GM21717 (cell line): ENCODE data around the gene FOXO3.
"Not testable (repeated sequence)": the region's sequence is repeated elsewhere in the genome, so short reads cannot be mapped to it uniquely, and the experiment has no call there.

Source experiments
- ATAC-seq: cut with Tn5 transposase; IDR thresholded peaks from one replicate; pipeline ENCODE4 v1.9.1; 2021; ENCODE audit warnings: mild to moderate bottlenecking, moderate library complexity; ENCODE audit not compliant: unreplicated experiment

Gene FOXO3

DNA sequence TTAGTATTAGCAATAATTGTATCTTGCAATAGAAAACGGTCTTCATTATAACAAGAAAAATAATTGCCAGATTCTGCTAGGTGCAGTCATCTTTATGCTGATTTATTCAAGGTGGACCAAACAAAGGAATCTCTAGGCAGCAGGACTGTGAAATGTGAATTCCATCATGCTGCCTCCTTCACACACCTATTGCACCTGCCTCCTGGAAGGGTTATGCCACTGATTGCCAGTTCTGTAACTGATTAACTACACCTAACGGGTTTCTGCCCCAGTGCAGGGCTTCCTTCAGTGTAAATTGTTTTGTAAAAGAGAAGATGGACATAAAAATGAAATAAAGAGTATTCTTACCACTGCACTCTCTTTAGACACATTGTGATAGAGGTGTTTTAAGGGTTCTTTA is 96.1 kb downstream of the FOXO3 start:
- ATAC-seq, result no peak

DNA sequence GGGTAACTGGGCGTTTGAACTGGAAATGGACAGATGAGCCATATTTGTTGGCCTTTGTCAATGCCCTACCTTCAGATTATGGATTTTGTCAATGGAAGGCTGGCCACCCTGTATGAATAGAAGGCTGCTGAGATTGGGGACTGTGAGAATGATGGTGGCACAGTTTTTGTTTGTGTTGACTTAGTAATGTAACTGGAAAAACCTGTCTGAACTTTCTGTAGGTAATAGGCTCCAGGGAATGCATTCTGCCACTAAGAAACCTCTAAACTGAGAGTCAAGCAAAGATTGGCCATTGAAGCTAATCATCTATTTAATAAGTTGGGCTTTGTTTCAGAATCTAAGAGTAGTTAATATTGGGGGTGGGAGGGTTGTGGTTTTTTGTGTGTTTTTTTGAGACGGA is 97.5 kb downstream of the FOXO3 start:
- ATAC-seq, result no peak

DNA sequence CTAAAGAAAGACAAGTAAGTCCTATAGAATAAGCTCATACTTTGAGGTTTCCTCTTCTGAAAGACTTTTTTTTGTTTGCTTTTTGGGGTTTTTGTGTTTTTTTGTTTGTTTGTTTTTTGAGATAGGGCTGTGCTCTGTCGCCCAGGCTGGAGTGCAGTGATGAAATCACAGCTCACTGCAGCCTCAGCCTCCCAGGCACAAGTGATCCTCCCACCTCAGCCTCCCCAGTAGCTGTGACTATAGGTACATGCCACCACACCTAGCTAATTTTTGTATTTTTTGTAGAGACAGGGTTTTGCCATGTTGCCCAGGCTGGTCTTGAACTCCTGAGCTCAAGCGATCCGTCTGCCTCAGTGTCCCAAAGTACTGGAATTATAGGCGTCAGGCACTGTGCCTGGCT is 98.1 kb downstream of the FOXO3 start:
- not testable (repeated sequence) for ATAC-seq

DNA sequence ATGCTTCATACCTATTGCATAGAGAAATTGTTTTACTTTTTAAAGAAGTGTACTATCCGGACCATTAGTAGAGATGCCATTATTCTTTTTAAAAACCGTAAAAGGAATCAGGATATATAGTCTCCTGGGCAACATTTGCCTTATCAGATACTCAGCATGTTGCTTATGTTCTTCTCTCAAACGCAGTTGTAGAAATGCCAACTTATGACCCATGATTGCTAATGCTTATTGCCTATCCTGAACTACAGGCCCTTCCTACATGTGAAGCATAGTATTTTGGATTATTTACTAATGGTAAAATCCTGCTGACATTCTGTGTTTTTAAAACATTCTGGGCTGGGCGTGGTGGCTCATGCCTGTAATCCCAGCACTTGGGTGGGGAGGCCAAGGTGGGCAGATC is 99.5 kb downstream of the FOXO3 start:
- no peak for ATAC-seq

DNA sequence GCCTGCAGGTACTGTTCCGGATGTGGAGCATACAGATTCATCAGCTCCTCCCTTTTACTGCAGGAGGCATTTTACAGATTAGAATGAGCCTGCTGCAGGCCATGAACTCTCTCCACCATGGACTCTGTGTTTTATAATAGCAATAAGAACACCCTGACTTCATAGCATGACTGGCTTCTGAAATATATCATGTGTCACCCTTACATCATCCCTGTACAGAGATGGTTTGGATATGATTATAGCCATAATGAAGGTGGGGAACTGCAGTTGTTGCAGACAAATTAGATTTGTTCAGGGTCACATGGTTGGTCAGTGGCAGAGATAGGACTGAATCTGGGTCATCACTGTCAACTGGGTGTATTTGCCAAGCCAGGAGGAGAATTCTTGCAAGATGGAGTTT is 100.7 kb downstream of the FOXO3 start:
- ATAC-seq, result no peak

DNA sequence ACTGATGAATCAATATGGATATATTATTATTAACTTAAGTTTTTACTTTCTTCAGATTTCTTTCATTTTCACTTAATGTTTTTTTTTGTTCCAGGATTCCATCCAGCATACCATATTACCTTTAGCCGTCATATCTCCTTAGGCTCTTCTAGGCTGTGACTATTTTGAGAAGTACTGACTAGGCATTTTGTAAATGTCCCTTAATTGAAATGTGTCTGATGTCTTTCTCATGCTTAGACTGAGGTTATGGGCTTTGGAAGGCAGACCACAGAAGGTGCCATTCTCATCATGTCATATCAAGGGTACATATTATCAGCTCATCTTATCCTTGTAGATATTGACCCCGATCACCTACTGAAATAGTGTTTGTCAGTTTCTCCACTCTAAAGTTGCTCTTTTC is 101.3 kb downstream of the FOXO3 start:
- ATAC-seq, result no peak

DNA sequence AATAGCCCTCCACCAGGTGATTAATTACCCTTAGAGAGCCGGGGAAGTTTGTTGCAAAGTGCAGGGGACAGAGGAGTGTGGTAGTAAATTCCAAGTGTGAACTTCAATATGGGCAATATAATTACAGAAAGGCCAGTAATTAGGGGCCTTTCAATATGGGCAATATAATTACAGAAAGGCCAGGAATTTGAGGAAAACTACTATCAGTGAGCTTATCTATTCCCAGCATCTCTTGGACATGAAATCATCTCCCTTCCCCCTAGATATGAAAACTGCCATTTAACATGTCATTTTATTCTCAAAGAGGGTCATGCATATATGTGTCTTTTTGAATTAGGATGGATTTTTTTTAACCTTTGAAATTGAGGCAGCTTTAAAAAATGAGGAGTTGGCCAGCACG is 102.0 kb downstream of the FOXO3 start:
- ATAC-seq, result no peak

DNA sequence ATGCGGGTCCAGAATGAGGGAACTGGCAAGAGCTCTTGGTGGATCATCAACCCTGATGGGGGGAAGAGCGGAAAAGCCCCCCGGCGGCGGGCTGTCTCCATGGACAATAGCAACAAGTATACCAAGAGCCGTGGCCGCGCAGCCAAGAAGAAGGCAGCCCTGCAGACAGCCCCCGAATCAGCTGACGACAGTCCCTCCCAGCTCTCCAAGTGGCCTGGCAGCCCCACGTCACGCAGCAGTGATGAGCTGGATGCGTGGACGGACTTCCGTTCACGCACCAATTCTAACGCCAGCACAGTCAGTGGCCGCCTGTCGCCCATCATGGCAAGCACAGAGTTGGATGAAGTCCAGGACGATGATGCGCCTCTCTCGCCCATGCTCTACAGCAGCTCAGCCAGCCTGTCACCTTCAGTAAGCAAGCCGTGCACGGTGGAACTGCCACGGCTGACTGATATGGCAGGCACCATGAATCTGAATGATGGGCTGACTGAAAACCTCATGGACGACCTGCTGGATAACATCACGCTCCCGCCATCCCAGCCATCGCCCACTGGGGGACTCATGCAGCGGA is 102.9 kb downstream of the FOXO3 start:
- not testable (repeated sequence) for ATAC-seq

DNA sequence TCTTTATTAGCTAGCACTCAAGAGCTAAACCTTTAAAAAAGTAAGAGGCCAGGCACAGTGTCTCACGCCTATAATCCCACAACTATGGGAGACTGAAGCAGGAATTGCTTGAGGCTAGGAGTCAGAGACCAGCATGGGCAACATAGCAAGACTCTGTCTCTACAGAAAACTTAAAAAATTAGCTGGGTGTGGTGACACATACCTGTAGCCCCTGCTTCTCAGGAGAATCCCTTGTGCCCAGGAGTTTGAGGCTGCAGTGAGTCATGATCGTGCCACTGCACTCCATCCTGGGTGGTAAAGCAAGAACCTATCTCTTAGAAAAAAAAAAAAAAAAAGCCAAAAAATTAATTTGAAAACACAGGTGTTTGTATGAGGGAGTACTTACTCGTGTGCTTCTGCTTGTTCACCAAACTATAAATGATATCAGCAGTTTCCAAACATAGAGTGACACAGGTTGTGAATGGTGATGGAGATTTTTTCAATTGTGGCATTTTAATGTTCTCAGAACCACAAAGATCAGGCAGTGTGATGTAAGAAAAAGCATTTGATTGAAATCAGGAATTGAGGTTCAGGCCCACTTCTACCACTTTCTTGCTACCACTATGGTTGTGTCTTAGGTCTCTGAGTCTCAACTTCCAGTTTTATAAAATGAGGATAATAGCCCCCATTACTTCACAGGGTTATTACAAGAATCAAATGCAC is 104.9 kb downstream of the FOXO3 start:
- no peak for ATAC-seq

DNA sequence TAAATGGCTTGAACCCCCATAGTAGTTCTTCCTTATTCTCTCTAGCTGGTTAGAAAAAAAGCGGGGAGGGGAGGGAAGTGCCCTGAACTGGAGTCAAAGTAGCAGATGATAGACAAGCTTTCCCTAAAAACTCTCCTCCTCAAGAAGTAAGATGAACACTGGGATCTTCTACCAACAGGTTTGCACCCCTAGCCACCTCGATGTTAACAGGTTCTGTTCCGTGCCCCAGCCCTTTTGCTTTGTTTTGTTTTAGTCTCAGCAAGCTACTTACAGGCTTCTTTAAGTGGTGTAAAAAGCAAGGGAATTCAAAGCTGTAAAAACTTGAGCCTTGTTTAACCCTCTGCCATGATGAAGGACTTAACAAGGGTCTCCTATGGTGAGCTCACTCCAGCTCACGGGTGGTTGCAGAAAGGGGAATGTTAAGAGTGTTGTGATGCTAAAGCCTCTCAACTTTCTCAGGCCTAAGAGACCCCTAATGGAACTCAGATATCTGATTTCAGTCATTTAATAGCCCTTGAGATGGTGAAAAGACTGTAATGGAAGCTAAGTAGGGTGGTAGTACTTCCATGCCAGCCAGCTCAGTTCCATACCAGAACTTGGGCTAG is 106.0 kb downstream of the FOXO3 start:
- no peak for ATAC-seq

DNA sequence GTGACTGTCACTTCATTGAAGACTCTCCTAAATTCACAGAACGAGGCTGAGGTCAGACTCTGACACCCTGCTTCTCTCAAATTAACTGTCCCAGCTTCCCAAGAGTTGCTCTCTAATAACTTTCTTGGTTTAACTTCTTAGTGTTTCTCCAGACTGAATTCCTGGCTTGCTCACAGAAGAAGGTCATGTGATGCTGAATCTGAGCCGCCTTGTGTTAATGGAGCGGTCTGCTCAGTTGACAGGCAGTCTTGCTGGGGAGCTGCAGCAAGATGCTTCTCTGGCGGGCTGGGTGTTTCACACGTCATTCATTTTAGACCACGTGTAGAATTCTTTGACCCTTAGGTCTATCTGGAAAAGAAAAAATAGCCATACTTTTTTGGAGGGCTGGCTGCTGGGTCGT is 107.3 kb downstream of the FOXO3 start:
- ATAC-seq, result no peak

DNA sequence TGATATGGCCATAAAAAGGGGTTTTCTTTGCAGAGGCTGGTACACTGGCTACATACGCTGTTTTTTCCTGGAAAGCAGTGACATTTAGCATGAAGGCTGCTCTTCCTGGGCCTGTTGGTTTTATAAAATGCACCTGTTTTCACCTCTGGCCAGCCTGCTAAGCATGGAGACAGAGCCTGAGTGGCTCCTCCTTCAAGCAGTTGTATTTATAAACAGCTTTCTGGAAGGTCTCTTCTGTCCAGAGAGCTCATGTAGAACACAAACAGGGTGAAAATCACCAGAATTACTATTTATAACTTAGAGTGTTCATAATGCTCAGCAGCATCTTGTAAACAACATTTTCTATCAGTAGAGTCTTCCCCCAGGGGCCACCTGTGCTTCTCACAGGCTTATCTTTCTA is 109.0 kb downstream of the FOXO3 start:
- no peak for ATAC-seq

DNA sequence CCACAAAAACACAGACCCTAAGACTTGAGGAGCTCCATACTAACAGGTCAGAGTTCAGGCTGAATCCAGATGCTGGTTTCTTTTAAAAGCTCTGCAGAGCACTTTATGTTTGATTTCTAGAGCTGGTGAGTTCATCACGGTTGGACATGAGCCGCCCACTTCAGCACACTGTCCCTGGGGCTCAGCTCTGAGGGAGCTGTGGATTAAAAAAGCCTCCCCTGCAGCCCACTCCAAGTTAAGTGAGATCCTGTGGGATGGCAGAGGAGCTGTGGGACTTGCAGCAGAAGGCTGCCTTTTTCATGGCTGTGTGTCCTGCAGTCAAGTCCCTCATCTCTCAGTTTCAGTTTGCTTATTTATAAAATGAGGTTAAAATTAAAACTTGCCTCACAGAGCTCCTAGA is 110.5 kb downstream of the FOXO3 start:
- ATAC-seq, result no peak

DNA sequence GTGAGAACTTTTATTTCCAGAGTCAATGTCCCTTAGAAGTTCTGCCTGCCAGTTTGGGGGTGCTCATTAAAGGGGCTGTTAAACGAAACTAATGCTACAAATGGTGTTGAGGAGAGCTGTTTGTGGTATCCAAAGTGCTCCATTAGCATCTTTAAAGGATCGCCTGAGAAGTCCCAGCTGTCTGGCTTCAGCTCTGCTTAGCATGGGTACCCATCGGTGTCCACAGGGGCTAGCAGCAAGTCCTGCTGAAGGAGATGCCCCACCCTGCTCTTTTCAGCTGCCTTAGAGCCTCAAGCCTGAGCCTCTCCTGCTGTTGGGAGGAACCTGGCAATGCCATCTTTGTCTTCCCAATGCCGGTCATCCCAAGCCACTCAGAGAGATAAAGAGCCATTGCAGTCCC is 111.1 kb downstream of the FOXO3 start:
- no peak for ATAC-seq

DNA sequence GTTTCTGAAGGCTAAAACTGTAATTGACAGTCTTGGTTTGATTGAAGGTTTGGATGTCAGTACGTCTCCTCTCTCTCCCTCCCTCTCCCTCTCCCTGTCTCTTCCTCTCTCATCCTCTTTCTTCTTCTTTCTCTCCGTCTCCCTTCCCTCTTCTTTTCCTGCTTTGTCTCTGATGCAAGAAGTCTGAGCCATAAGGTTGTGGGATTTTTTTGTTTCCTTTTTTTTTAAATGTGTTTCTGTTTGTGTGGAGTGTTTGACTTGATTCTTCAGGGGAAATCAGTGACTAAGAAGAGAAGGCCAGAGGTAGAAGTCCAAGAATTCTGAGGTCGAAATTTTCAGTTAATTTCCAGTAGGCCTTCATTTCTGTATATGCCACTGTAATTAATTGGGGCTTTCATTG is 111.9 kb downstream of the FOXO3 start:
- no peak for ATAC-seq

DNA sequence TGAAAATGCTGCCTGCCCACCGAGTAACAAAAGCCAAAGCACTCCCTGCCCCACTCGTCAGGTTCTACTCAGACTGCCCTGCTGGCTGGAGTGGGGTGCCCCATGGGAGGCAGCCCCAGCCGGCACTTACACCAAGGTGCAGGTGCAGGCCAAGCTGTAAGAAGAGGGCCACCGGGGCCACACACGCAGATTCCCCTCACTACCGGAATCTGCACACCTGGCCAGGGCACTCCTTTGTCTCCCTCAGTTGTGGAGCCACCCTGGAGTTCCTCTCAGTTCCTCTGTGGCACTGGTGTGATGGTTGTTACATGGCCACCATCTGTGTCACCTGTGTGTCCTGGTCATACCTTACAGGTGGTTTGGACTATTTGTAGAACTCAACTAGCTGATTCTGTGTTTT is 112.4 kb downstream of the FOXO3 start:
- no peak for ATAC-seq

DNA sequence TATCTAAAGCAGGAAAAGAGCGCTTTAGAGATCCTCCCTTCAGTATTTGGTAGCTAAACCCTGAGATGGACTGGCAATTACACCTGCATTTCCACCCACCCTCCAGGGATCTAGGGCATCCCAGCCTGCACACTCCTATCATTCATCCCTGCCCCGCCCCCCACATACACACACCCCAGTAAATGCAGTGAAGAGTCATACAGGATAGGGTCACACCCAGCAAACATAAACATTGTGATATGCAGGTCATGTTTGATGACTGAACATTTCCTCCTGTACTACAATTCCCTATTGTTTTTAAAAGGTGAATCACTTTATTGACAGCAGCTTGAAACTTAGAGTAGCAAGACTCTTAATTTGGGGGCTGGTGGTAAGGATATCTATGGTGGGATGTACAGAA is 112.9 kb downstream of the FOXO3 start:
- ATAC-seq, result no peak

DNA sequence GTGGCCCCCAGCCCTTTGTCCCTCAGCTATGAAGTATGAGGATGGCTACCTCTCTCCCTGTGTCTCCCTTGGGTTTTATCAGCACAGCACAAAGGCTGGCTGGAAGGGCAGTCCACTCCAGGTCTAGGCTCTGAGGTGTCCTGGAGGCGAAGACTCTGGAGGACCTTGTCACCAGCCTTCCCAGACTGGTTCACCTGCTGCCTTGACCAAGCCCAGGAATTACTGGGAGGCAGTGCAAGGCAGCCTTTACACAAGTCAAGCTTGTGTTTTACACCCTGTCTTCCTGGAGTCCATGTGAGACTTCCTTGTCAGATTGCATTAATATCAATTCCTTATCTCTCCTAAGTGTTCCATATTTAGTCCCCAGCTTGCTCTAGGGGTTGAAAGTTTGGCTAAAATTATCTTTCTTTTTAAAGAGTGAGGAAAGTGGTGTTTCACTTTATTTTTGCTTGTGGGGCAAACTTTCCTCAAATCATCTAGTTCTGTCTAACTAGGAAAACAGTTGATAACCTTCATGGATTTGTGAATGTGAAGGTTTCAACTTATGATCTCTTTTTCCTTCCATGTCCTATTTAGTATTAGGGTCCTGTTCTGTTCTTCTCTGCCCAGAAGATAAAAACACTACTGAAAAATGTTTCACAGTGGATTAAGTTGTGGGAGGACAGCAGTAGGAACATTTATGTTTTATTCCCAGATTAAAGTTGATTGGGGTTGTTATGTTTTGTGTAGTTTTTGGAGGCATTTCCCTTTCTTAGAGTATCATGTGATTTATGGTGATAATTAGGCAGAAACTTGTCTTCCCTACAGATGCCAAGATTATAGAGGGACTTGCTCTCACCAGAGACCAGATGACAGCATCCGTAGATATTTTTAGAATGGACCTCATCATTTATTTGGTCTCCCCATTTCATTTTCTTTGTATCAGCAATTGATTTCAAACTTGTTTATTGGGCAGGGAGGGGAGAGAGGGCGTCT is 114.8 kb downstream of the FOXO3 start:
- ATAC-seq, result no peak

DNA sequence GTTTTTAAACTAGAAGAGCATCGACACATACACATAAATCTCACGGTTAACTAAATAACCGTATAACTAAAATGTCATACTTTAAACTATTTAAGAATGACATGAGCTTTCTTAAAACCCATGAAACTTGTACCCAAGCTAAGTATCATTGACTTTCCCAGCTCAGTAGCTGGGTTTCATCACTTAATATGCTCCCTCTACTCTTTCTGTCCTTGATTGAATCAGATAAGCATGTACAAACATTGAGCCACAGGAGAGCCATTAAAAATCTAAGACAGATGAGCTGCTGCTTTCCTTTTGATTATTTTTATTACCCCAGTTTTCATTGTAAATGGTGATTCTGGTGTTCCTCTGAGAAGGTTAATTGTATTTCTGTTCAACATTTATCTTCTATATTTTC is 115.8 kb downstream of the FOXO3 start:
- ATAC-seq, result no peak

DNA sequence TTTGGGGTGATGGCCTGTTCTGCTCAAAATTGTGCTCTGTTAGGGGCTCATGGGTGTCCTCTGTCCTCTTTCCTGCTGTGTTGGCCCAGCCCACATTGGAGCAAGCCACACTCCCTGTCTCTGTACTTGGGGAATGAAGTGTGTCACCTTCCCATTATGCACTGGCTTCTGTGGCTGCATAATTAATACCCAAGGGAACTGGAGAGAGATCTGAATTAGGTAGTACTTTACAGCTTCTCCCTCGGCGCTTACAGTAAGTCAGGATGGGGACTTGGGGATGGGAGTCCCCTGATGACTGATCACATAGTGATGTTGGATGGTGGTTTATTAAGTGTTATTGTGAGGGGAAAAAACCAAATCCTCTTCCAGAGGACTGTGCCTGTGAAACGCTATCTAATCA is 116.6 kb downstream of the FOXO3 start:
- ATAC-seq, result no peak

DNA sequence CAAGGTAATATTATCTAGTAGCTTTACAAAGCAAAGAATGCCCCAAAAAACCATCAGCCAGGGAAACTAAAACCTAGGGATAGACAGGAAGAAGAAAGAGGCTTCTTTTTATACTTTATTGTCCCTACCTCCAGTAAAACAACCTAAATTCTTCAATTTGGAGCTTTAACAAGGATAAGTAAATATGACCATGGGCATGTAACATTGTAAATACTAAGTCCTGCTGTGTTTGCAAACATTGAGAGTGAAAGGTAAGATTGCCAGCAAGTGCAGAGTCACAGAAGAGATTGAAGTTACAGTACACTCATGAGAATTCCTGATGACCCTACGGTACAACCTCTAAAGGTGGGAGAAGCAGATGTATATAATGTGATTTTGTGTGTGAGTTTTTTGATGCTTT is 117.2 kb downstream of the FOXO3 start:
- no peak for ATAC-seq

DNA sequence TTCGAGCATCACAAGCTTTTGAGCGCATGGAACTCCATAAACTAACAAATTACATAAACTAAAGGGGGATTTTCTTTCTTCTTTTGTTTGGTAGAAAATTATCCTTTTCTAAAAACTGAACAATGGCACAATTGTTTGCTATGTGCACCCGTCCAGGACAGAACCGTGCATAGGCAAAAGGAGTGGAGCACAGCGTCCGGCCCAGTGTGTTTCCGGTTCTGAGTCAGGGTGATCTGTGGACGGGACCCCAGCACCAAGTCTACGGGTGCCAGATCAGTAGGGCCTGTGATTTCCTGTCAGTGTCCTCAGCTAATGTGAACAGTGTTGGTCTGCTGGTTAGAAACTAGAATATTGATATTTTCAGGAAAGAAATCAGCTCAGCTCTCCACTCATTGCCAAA is 119.6 kb downstream of the FOXO3 start:
- ATAC-seq, result not testable (repeated sequence)
